HL-60 (cell line): ENCODE measurements around the gene MCM3AP.

Experiments
- DNase-seq, 2 experiments: peaks; one replicate each; pipeline ENCODE4 v3.0.0-alpha.2; 2010 to 2020; ENCODE audit warnings: low read depth in 1 of 2, low spot score in 1 of 2
- H3K27ac ChIP-seq: fragments of 250-450 bp; sonication (Bioruptor Pico); replicated peaks from 2 replicates; pipeline ENCODE4 v1.5.1; 2020; ENCODE audit warnings: mild to moderate bottlenecking, moderate library complexity
- H3K27me3 ChIP-seq: fragments of 250-450 bp; sonication (Bioruptor Pico); 2 replicates; pipeline ENCODE4 v1.5.1; 2021; ENCODE audit warnings: mild to moderate bottlenecking, moderate library complexity; ENCODE audit not compliant: insufficient read depth, poor library complexity, severe bottlenecking
- H3K4me3 ChIP-seq: replicated peaks from 2 replicates; pipeline ENCODE4 v1.5.1; 2011; ENCODE audit warnings: mild to moderate bottlenecking, control low read depth, low read length; ENCODE audit not compliant: insufficient read depth
- CTCF ChIP-seq: IDR thresholded peaks from one replicate; pipeline ENCODE4 v1.5.1; 2011; ENCODE audit warnings: low read length, control low read depth, inconsistent platforms; ENCODE audit not compliant: insufficient read depth
- GABPA ChIP-seq: IDR thresholded peaks from 2 replicates; pipeline ENCODE4 v1.6.1; 2012; ENCODE audit warnings: low read depth
- POLR2AphosphoS5 ChIP-seq: IDR thresholded peaks from 2 replicates; pipeline ENCODE4 v1.6.1; 2012; ENCODE audit warnings: low read depth
- SPI1 ChIP-seq: IDR thresholded peaks from 2 replicates; pipeline ENCODE4 v1.6.1; 2012; ENCODE audit warnings: low read depth, mild to moderate bottlenecking, borderline replicate concordance
- long read RNA-seq: library from polyadenylated mRNA; unstranded; transcript quantifications from one replicate; pipeline ENCODE4 v2.0.0, GENCODE V29; 2020
- TF ChIP-seq, protein P1 (sequence below): IDR thresholded peaks from 2 replicates; pipeline ENCODE4 v1.6.1; 2012; ENCODE audit warnings: low read depth; ENCODE audit not compliant: insufficient replicate concordance

Gene MCM3AP
- long read RNA-seq, full-length matches to known transcripts: 3 of 55 reads
- long read RNA-seq, partial matches to known transcripts: 36 of 55 reads
- long read RNA-seq, other reads (novel, unspliced or antisense): 16 of 55 reads

- peak within 1 kb of the TSS; percentile 76 for H3K4me3 ChIP-seq
- H3K27ac ChIP-seq: peak within 1 kb of the TSS; percentile 88
- H3K27me3 ChIP-seq: no peaks in the 10 kb centered on the region
- no peak for DNase-seq
- no peak for TF ChIP-seq POLR2AphosphoS5
- no peak for TF ChIP-seq CTCF
- TF ChIP-seq, protein P1, sequence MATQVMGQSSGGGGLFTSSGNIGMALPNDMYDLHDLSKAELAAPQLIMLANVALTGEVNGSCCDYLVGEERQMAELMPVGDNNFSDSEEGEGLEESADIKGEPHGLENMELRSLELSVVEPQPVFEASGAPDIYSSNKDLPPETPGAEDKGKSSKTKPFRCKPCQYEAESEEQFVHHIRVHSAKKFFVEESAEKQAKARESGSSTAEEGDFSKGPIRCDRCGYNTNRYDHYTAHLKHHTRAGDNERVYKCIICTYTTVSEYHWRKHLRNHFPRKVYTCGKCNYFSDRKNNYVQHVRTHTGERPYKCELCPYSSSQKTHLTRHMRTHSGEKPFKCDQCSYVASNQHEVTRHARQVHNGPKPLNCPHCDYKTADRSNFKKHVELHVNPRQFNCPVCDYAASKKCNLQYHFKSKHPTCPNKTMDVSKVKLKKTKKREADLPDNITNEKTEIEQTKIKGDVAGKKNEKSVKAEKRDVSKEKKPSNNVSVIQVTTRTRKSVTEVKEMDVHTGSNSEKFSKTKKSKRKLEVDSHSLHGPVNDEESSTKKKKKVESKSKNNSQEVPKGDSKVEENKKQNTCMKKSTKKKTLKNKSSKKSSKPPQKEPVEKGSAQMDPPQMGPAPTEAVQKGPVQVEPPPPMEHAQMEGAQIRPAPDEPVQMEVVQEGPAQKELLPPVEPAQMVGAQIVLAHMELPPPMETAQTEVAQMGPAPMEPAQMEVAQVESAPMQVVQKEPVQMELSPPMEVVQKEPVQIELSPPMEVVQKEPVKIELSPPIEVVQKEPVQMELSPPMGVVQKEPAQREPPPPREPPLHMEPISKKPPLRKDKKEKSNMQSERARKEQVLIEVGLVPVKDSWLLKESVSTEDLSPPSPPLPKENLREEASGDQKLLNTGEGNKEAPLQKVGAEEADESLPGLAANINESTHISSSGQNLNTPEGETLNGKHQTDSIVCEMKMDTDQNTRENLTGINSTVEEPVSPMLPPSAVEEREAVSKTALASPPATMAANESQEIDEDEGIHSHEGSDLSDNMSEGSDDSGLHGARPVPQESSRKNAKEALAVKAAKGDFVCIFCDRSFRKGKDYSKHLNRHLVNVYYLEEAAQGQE: no peak
- TF ChIP-seq SPI1: no peak
Observed at GRCh38 chr21:46285206-46285661, at the start of gene MCM3AP. TSS of gene MCM3AP (minus strand) at chr21:46285611. CDS start at chr21:46285286, 325 bp downstream.

GRCh38 chr21:46334351-46335140, 49.1 kb upstream of the MCM3AP start:
- no peak overlapping the region for H3K27ac ChIP-seq
- H3K4me3 ChIP-seq: no peak overlapping the region
- no peaks in the 10 kb centered on the region for H3K27me3 ChIP-seq
- no peak for TF ChIP-seq SPI1
- TF ChIP-seq, protein P1: no peak
- no peak for DNase-seq

GRCh38 chr21:46329796-46330195, 44.4 kb upstream of the MCM3AP start:
- H3K4me3 ChIP-seq: no peak overlapping the region
- no peak overlapping the region for H3K27ac ChIP-seq
- no peak for DNase-seq
- no peak for TF ChIP-seq POLR2AphosphoS5
- TF ChIP-seq, protein P1: no peak
- TF ChIP-seq SPI1: no peak
- no peak for TF ChIP-seq CTCF
- no peak for TF ChIP-seq GABPA
- H3K27me3 ChIP-seq: no peaks in the 10 kb centered on the region
